KOPT-K1 (cell line): ENCODE measurements around the gene TM9SF4.
"Not testable (repeated sequence)": the region's sequence is repeated elsewhere in the genome, so short reads cannot be mapped to it uniquely, and the experiment has no call there.

Experiments
- H3K27ac ChIP-seq: fragments of 200-600 bp; sonication (generic); 2 replicates; pipeline ENCODE4 v1.5.1; 2016; ENCODE audit warnings: antibody characterized with exemption, mild to moderate bottlenecking, low read depth, low read length; ENCODE audit not compliant: poor library complexity, severe bottlenecking
- H3K36me3 ChIP-seq: fragments of 200-600 bp; sonication (generic); 2 replicates; pipeline ENCODE4 v1.5.1; 2017; ENCODE audit warnings: antibody characterized with exemption, mild to moderate bottlenecking, low read length, moderate library complexity; ENCODE audit not compliant: insufficient read depth
- H3K9me3 ChIP-seq: fragments of 200-600 bp; sonication (generic); 2 replicates; pipeline ENCODE4 v1.5.1; 2017; ENCODE audit warnings: antibody characterized with exemption, low read length, mild to moderate bottlenecking; ENCODE audit not compliant: insufficient read depth, poor library complexity, severe bottlenecking

TM9SF4 gene

GRCh38 chr20:32114305-32114960, 4.9 kb downstream of the TM9SF4 start:
- Histone ChIP-seq H3K9me3 (no peaks in the 10 kb centered on the region), H3K36me3 (peaks cover 29% of the 10 kb centered on the region), H3K27ac (no peak overlapping the region)

GRCh38 chr20:32115211-32115767, 5.8 kb downstream of the TM9SF4 start:
- Histone ChIP-seq H3K27ac (no peak overlapping the region), H3K36me3 (peaks cover 29% of the 10 kb centered on the region), H3K9me3 (no peaks in the 10 kb centered on the region)

- H3K27ac ChIP-seq, result no peak overlapping the region
- peaks cover 29% of the 10 kb centered on the region for H3K36me3 ChIP-seq
- no peaks in the 10 kb centered on the region for H3K9me3 ChIP-seq
Observed at GRCh38 chr20:32116079-32116521, 6.6 kb downstream of the TM9SF4 start.

GRCh38 chr20:32116796-32117195, 7.3 kb downstream of the TM9SF4 start:
- H3K27ac ChIP-seq, H3K9me3 ChIP-seq: not testable (repeated sequence)
- peaks cover 29% of the 10 kb centered on the region for H3K36me3 ChIP-seq

GRCh38 chr20:32118427-32118826, 8.9 kb downstream of the TM9SF4 start:
- H3K36me3 ChIP-seq, result peaks cover 29% of the 10 kb centered on the region
- H3K27ac ChIP-seq, H3K9me3 ChIP-seq: not testable (repeated sequence)

- Histone ChIP-seq H3K36me3 (peaks cover 31% of the 10 kb centered on the region), H3K27ac (no peak overlapping the region), H3K9me3 (no peaks in the 10 kb centered on the region)
Observed at GRCh38 chr20:32119734-32120133, 10.2 kb downstream of the TM9SF4 start.

GRCh38 chr20:32121908-32122307, 12.4 kb downstream of the TM9SF4 start:
- H3K36me3 ChIP-seq, result peaks cover 28% of the 10 kb centered on the region; the same call in 1 of the 2 replicates
- H3K9me3 ChIP-seq, H3K27ac ChIP-seq: not testable (repeated sequence)

GRCh38 chr20:32123088-32123487, 13.6 kb downstream of the TM9SF4 start:
- Histone ChIP-seq H3K27ac (no peak overlapping the region), H3K9me3 (no peaks in the 10 kb centered on the region), H3K36me3 (peaks cover 35% of the 10 kb centered on the region; the same call in 1 of the 2 replicates)

GRCh38 chr20:32124916-32125454, 15.5 kb downstream of the TM9SF4 start:
- Histone ChIP-seq H3K36me3 (peaks cover 33% of the 10 kb centered on the region), H3K9me3 (no peaks in the 10 kb centered on the region), H3K27ac (no peak overlapping the region)

GRCh38 chr20:32125506-32125905, 16.0 kb downstream of the TM9SF4 start:
- no peak overlapping the region for H3K27ac ChIP-seq
- peaks cover 33% of the 10 kb centered on the region for H3K36me3 ChIP-seq
- no peaks in the 10 kb centered on the region for H3K9me3 ChIP-seq

- Histone ChIP-seq H3K27ac (no peak overlapping the region), H3K36me3 (peaks cover 33% of the 10 kb centered on the region), H3K9me3 (no peaks in the 10 kb centered on the region)
Observed at GRCh38 chr20:32126919-32127318, 17.4 kb downstream of the TM9SF4 start.

- H3K9me3 ChIP-seq, result no peaks in the 10 kb centered on the region
- no peak overlapping the region for H3K27ac ChIP-seq
- H3K36me3 ChIP-seq, result peaks cover 35% of the 10 kb centered on the region
Observed at GRCh38 chr20:32127347-32127746, 17.8 kb downstream of the TM9SF4 start.

- H3K27ac ChIP-seq, result no peak overlapping the region
- H3K9me3 ChIP-seq, result no peaks in the 10 kb centered on the region
- H3K36me3 ChIP-seq, result peaks cover 43% of the 10 kb centered on the region
Observed at GRCh38 chr20:32128167-32128566, 18.7 kb downstream of the TM9SF4 start.

- peaks cover 50% of the 10 kb centered on the region for H3K36me3 ChIP-seq
- no peak overlapping the region for H3K27ac ChIP-seq
- no peaks in the 10 kb centered on the region for H3K9me3 ChIP-seq
Observed at GRCh38 chr20:32129863-32130262, 20.3 kb downstream of the TM9SF4 start.

- peaks cover 50% of the 10 kb centered on the region for H3K36me3 ChIP-seq
- H3K27ac ChIP-seq, result no peak overlapping the region
- no peaks in the 10 kb centered on the region for H3K9me3 ChIP-seq
Observed at GRCh38 chr20:32130352-32130751, 20.8 kb downstream of the TM9SF4 start.

GRCh38 chr20:32130965-32131364, 21.5 kb downstream of the TM9SF4 start:
- Histone ChIP-seq H3K27ac (no peak overlapping the region), H3K9me3 (no peaks in the 10 kb centered on the region), H3K36me3 (peaks cover 50% of the 10 kb centered on the region)
